Left kidney (tissue), 2 donors: ENCODE measurements around the gene SEC23B. TPM values are rescaled to one million over a fixed set of nuclear protein-coding genes. Genes with fewer than 3 reads are reported as not detected.
"Not testable (repeated sequence)": the region's sequence is repeated elsewhere in the genome, so short reads cannot be mapped to it uniquely, and the experiment has no call there.

Experiments used
- DNase-seq: peaks from one replicate; pipeline ENCODE4 v3.0.0-alpha.2; 2013
- polyA plus RNA-seq: library from polyadenylated mRNA; unstranded; fragments of 120-200 nt; gene quantifications from one replicate; pipeline ENCODE4 v1.2.1, GENCODE V29; 2013; ENCODE audit not compliant: insufficient read length

The SEC23B gene
- polyA plus RNA-seq, 1 donor, result 63.3 TPM

DNA sequence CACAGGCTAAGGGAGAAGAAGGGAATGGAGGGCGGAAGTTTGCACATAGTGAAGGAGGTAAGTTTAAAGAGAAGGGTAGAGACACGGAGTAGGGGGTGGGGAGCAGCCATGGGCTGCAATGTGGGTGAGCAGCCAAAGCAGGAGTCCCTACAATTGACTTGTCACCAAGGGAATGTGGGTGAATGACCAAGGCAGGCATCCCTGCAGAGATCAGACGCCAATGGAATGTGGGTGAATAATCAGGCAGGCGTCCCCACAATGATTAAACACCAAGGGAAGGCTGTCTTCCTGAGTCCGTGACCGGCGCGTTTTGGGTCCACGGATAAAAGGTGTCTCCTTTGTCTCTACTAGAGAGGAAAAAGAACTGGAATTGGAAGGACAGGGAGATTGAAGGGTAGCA is 14.3 kb downstream of the SEC23B start:
- not testable (repeated sequence) for DNase-seq

DNA sequence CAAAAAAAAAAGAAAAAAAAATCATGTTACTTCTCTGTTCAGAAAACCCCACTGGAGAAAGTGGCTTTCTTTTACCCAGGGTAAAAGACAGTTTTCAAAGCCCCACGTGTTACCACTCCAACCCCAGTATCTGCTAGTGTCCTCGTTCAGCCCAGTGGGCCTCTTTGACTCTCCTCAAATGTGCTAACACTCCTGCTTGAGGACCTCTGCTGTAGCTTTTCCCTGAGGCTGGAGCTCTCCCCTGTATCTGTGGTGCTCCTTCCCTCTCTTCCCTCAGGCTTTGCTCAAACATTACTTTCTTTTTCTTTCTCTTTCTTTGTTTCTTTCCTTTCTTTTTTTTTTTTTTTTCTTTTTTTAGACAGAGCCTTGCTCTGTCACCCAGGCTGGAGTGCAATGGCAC is 15.3 kb downstream of the SEC23B start:
- DNase-seq, result no peak

DNA sequence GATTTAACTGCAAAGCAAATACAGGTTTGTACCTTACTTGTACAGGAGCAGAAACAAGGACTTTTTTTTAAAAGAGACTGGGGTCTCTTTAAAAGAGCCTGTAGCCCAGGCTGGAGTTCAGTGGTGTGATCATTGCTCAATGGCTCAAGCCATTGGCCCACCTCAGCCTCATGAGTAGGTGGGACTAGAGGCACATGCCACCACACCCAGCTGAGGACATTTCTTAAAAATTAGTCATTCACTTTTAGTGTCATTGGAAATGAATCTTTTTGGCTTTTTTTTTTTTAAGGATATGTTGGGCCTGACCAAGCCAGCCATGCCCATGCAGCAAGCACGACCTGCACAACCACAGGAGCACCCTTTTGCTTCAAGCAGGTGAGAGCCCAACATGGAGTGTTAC is 16.9 kb downstream of the SEC23B start:
- DNase-seq, result no peak

DNA sequence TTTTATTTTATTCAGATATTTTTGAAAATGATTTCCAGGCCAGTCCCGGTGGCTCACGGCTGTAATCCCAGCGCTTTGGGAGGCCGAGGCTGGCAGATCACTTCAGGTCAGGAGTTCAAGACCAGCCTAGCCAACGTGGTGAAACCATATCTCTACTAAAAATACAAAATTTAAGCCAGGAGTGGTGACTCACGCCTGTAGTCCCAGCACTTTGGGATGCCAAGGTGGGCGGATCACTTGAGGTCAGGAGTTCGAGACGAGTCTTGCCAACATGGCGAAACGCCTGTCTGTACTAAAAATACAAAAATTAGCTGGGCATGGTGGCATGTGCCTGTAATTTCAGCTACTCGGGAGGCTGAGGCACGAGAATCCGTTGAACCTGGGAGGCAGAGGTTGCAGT is 19.0 kb downstream of the SEC23B start:
- DNase-seq, result not testable (repeated sequence)

GRCh38 chr20:18527339-18527738 is 19.6 kb downstream of the SEC23B start:
- DNase-seq, result no peak

- DNase-seq, result no peak
Observed at GRCh38 chr20:18527836-18528235, 20.1 kb downstream of the SEC23B start.

- no peak for DNase-seq
Observed at GRCh38 chr20:18529041-18529440, 21.3 kb downstream of the SEC23B start.

GRCh38 chr20:18532626-18533025 is 24.9 kb downstream of the SEC23B start:
- no peak for DNase-seq

DNA sequence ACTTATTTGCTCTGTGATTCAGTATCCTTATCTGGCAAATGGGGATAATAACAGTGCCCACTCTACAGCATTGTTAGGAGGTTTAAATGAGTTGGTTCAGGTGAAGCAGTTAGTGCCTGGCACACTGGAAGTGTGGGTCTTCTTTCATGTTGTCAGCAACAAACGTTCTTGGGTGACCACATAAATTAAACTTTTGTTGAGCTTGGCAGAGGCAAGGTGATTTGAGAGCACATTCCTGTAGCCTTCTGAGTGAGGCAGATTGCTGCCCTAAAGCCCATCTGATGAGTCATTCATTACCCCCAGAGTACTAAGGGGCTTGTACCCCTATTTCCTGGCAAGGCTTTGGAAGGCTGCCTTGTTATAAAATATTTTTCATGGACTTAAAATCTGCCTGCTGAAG is 25.8 kb downstream of the SEC23B start:
- no peak for DNase-seq

DNA sequence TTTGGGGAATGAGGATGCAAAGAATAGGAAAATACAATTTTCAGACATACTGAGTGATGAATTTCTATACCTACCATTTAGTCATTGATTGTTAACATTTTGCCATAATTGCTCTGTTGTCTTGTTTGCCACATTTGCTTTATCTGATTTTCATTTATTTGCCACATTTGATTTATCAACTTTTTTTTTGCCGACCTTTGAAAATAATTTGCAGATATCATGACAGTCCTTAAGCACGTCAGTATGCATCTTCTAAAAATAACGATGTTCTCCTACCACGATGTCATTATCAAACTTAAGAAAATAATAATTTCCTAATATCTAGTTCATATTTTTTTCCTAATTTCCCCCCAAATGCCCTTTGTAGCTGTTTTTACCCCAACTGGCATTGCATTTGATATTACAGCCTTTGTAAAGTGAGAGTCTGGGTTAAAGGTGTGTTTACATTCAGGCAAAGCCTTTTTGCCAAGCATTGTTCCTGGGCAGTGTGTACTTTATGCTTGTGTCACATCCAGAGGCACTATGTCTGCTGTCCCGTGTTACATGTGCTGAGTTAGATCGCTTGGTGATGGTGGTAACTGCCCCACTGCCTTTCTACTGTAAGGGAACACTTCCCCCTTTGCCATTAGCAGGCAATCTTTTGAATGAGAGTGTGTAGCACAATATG is 26.4 kb downstream of the SEC23B start:
- no peak for DNase-seq

- no peak for DNase-seq
Observed at GRCh38 chr20:18537651-18538050, 29.9 kb downstream of the SEC23B start.

- no peak for DNase-seq
Observed at GRCh38 chr20:18541741-18542140, 34.0 kb downstream of the SEC23B start.

DNA sequence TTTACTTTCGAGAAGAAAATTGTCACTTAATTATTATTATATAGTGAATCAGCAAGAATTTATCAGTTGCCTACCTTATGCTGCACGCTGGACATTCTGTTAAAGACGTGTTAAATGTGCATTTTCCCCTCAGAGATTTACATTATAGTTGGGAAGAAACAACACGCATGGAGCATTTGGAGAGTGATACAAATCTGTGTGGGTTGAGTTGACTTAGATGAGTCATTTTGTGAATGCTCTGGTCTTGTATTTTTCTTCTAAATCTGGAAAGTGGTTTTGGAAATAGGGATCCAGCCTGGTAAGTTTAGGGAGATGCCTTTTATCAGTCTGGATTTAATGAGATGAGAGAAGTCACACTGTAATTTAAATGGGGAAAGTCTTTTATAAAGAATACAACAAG is 35.5 kb downstream of the SEC23B start:
- DNase-seq, result no peak

DNA sequence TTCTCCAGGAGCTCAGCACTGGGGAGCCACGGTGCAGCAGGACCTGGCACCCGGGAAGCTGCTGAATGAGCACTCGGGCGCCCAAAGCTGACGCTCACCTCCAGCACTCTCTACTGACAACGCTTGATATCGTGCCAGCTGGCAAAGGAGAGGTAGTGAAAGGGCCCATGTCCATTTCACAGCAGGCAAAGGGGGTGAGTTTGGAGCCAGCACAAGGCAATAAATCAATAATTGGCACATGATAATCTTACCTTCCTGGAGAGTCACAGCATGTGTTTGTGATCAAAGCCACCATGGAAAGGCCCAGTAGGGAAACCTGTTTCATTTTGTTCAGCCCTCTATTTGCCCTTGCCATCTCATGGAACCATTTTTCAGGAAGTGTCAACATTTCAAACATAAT is 36.2 kb downstream of the SEC23B start:
- no peak for DNase-seq

DNA sequence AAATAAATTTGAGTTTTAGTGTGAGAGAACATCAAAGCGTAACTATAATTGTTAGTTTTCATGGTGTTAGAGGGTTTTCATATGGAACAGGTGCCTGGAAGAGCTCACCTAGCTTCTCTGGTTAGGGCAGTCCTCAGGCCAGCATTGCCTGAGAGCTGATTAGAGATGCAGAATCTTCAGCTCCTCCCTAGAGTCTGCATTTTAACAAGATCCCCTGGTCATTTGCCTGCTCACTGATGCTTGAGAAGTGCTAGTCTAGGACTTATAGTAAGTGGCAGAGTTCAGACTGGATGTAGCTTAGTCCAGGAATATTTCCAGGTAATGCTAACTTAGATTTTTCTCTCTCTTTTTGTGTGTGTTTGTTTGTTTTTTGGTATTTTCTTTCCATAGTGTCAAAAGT is 37.8 kb downstream of the SEC23B start:
- no peak for DNase-seq

DNA sequence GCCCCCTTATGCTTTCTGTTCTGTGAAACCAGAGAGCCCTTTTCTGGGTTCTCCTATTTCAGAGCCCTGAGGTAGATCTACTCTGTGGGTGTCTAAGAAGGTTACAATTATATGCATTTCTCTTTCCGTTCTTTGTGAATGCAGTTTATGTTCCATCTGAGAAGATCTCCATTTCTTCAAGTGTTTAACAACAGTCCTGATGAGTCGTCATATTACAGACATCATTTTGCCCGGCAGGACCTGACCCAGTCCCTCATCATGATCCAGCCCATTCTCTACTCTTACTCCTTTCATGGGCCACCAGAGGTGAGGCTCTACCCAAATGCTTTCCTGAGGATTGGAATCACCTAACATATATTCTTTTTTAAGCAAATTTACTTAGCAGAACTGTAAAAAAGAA is 40.7 kb downstream of the SEC23B start:
- DNase-seq, result no peak

DNA sequence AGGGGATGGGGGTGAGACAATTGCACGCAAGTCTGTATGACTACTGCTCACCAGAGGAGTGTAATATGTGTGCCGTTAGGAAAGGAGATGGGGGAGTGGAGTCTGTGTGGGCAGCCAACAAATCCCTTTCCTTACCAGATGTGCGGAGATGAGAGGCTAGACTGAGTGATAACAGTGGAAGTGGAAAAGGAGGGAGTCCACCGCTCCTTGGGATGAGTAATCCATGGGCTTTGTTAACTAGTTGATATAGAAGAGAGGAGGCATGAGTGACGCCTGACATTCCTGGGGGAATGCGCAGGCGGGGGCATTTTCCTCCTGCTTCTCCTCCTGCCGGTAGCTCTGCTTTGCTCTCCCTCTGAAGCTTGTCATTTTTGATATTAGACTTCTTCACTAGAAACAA is 46.0 kb downstream of the SEC23B start:
- DNase-seq, result no peak

- DNase-seq, result peak; percentile 94
Observed at GRCh38 chr20:18566892-18567738, 59.4 kb downstream of the SEC23B start, which contains the start of gene SMIM26. Gene SMIM26 (plus strand): TSS chr20:18567432. CDS start chr20:18567479, 47 bp downstream.

GRCh38 chr20:18567739-18568091 is 60.0 kb downstream of the SEC23B start:
- DNase-seq, result no peak

- DNase-seq, result no peak
Observed at GRCh38 chr20:18571009-18571408, 63.3 kb downstream of the SEC23B start.

GRCh38 chr20:18571578-18571977 is 63.8 kb downstream of the SEC23B start:
- no peak for DNase-seq

DNA sequence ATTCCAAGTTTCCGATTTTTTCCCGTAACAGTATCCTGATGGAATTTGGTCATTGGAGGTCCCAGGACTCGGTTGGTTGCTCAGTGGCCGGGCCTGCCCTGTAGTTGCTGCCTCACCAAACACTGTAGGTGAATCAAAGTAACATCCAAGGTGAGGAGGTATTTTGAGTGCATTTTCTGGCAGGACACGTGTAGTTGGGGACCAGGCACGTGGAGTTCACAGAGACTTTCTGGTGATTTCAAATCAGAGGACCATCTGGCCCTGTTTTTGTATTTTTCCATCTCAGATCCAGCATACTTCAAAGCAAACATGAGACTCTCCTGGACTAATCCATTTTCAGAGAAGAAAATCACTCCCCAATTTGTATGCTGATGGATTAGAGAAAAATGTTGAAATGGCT is 70.2 kb downstream of the SEC23B start:
- no peak for DNase-seq

- DNase-seq, result no peak
Observed at GRCh38 chr20:18578581-18578980, 70.8 kb downstream of the SEC23B start.

DNA sequence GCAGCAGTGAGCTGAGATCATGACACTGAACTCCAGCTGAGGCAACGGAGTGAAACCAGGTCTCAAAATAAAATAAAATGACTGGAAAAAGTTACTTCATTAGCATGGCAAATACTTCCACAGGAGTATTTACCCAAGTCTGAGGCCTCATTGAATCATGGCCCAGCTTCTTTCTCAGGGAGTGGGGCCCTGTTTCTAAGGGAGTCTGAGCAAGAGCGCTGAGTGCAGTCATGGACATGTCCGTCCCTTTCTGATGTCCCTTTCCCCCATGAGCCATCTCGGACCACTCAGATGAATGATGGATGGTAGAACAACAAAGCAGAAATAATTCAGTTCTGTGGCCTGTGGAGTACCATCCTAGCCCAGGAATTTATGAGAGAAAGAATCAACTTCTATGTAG is 72.3 kb downstream of the SEC23B start:
- DNase-seq, result no peak
